Cardiac muscle cell (in vitro differentiated cells and primary cell): Measurements from ENCODE around the gene LMAN1L. TPM values are rescaled to one million over a fixed set of nuclear protein-coding genes. Genes with fewer than 3 reads are reported as not detected.

Experiments used
- DNase-seq, 2 donors: peaks; one replicate each; pipeline versions ENCODE4 v3.0.0 to v3.0.0-alpha.2; 2010 to 2017; ENCODE audit warnings: low read depth in 1 of 2, low spot score in 1 of 2
- H3K27ac ChIP-seq: fragments of 200-600 bp; sonication (generic); 2 replicates; pipeline ENCODE4 v1.5.1; 2016
- H3K27me3 ChIP-seq: fragments of 200-600 bp; sonication (generic); 2 replicates; pipeline ENCODE4 v1.6.0; 2016; ENCODE audit warnings: control low read depth
- H3K36me3 ChIP-seq: fragments of 200-600 bp; sonication (generic); 2 replicates; pipeline ENCODE4 v1.5.1; 2016; ENCODE audit warnings: control low read depth
- H3K4me1 ChIP-seq: fragments of 200-600 bp; sonication (generic); 2 replicates; pipeline ENCODE4 v1.8.1; 2017; ENCODE audit warnings: low read depth, mild to moderate bottlenecking, mixed run types
- H3K4me3 ChIP-seq: fragments of 200-600 bp; sonication (generic); 2 replicates; pipeline ENCODE4 v1.5.1; 2016; ENCODE audit warnings: mild to moderate bottlenecking
- H3K9me3 ChIP-seq: fragments of 200-600 bp; sonication (generic); 2 replicates; pipeline ENCODE4 v1.5.1; 2017; ENCODE audit warnings: low read depth, mild to moderate bottlenecking, control low read depth
- polyA plus RNA-seq: library from polyadenylated mRNA; unstranded; fragments of >200 nt; fragmentation: Nextera tagmentation; extraction: Ambion mirVana; gene quantifications from 2 replicates; pipeline ENCODE4 v1.2.1, GENCODE V29; 2016
- total RNA-seq: library from RNA; depleted of rRNA; stranded (reverse); fragments of >200 nt; gene quantifications from 2 replicates; pipeline ENCODE4 v1.2.3, GENCODE V29; 2016
- TF ChIP-seq, protein P1 (sequence below): IDR thresholded peaks from 2 replicates; pipeline ENCODE4 v1.5.1; 2012; ENCODE audit warnings: low read depth, mild to moderate bottlenecking, low read length

The LMAN1L gene
- total RNA-seq (not detected in 2 replicates), polyA plus RNA-seq (not detected in 2 replicates)

DNA sequence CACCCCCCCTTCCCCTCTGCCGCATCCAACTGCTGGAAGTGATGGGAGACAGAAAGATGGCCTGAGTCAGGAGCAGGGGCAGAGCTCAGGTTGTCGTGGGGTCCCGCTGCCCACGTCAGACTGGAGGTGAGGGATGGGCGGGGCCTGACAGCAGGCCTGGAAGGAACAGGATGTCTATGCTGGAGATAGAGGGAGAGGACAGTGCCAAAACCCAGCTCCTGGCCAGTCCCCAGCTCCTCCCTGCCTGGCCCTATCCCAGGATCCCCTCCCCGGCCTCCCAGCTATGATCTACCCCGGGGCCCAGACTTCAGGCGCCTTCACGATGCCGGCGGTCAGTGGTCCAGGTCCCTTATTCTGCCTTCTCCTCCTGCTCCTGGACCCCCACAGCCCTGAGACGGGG is at the start of gene LMAN1L:
LMAN1L (plus strand) TSS at position 303 of the 400 bp plus-strand sequence; CDS start at position 323, 20 bp downstream.
- Histone ChIP-seq H3K9me3 (no peaks in the 10 kb centered on the region), H3K27me3 (no peaks in the 10 kb centered on the region), H3K36me3 (no peaks in the 10 kb centered on the region), H3K27ac (no peak within 1 kb of the TSS), H3K4me1 (no peaks in the 10 kb centered on the region), H3K4me3 (no peak within 1 kb of the TSS)
- DNase-seq = peak in 1 of 2 donors; percentile 49
- TF ChIP-seq, protein P1, sequence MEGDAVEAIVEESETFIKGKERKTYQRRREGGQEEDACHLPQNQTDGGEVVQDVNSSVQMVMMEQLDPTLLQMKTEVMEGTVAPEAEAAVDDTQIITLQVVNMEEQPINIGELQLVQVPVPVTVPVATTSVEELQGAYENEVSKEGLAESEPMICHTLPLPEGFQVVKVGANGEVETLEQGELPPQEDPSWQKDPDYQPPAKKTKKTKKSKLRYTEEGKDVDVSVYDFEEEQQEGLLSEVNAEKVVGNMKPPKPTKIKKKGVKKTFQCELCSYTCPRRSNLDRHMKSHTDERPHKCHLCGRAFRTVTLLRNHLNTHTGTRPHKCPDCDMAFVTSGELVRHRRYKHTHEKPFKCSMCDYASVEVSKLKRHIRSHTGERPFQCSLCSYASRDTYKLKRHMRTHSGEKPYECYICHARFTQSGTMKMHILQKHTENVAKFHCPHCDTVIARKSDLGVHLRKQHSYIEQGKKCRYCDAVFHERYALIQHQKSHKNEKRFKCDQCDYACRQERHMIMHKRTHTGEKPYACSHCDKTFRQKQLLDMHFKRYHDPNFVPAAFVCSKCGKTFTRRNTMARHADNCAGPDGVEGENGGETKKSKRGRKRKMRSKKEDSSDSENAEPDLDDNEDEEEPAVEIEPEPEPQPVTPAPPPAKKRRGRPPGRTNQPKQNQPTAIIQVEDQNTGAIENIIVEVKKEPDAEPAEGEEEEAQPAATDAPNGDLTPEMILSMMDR = no peak

DNA sequence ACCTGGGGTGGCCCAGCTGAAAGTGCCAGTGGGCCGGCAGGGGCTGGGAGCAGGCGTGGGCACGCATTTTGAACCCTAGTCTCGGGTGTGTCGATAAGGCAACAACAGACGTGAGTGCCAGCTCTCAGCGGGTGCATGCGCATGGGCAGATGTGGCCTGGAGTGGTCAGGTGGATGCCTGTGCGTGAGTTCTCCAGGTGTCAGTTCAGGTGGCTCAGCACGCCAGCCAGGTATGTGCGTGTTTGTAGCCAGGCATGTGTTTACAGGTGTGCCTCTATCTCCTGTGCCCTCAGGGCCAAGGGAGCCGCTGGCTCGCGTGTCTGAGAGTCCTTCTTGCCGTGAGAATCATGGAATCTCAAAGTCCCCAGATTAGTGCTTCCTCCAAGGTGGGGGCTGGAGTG is 49.2 kb upstream of the LMAN1L start:
- Histone ChIP-seq H3K36me3 (no peaks in the 10 kb centered on the region), H3K4me3 (no peak overlapping the region), H3K27me3 (no peaks in the 10 kb centered on the region), H3K4me1 (no peaks in the 10 kb centered on the region), H3K27ac (no peak overlapping the region), H3K9me3 (no peaks in the 10 kb centered on the region)
- no peak for DNase-seq
- TF ChIP-seq, protein P1 = no peak

DNA sequence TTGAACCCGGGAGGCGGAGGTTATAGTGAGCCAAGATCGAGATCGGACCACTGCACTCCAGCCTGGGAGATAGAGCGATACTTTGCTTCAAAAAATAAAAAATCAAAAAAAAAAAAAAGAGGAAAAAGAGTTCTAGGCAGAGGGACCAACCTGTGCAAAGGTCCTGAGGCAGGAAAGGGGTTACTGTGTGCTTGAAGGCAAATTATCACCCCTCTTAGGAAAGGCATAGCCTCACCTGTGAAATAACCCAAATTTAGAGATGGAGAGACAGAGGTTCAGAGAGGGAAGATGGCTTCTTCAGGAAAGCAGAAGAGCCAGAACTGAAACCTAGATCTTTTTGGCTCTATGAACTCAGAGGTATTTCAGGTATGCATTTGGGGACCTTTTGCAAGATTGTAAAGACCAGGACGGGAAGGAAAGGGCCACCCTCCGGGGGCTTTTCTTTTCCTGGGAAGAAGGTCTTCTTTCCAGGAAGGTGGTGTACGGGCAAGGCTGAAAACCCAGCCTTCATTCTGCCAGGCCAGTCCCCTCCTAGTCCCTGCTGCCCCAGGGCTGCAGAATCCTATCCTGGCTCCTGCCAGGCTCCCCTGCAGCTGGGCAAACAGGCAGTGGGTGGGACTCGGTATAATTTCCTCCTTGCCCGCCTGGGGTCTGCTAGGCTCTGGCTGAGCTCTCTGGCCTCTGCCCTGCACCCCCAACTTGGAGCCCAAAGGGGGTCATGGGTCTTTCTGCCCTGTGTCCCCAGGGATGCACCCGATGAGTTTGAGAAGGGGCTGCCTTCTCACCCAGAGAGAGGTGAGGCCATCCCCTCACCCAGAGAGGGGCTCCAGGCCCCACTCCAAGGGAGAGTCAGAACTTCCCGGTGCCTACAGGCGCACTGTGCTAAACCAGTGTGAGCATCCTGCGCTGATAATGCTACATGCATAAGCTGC is 45.2 kb upstream of the LMAN1L start:
- TF ChIP-seq, protein P1 = no peak

DNA sequence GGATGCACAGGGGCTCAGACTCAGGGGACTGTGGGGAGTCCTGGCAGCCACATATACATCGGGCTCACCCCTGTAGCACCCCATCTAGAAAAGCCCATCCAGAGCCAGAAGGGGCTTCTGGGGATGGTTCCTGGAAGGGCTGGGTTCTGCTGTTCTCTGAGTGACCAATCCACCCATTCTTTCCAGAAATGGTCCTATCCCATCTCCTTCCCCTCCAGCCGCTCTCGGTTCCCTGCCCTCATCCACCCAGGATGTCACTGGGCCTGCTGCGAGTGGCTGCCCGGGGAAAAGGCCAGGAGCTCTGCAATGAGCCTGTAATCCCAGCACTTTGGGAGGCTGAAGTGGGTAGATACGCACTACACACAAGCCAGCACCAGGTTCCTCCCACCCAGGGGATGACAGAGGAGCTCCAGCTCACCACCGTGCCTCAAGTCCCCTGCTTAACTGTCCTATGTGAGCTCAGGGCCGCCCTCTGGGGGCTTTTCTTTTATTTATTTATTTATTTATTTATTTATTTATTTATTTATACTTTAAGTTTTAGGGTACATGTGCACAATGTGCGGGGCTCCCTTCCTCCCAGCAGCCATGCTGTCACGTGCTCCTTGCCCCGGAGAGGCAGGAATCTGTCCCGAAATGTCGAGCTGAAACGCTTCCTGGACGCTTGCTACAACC is 44.4 kb upstream of the LMAN1L start:
- Histone ChIP-seq H3K4me1 (no peaks in the 10 kb centered on the region), H3K36me3 (no peaks in the 10 kb centered on the region), H3K27me3 (no peaks in the 10 kb centered on the region), H3K4me3 (no peak overlapping the region), H3K27ac (no peak overlapping the region), H3K9me3 (no peaks in the 10 kb centered on the region)
- TF ChIP-seq, protein P1 = no peak
- DNase-seq = no peak

More for the DNA sequence above, 45.2 kb upstream of the LMAN1L start:
- H3K4me3 ChIP-seq = no peak overlapping the region
- no peaks in the 10 kb centered on the region for H3K27me3 ChIP-seq
- H3K4me1 ChIP-seq = no peaks in the 10 kb centered on the region
- no peak for DNase-seq
- H3K27ac ChIP-seq = no peak overlapping the region
- H3K9me3 ChIP-seq = no peaks in the 10 kb centered on the region
- no peaks in the 10 kb centered on the region for H3K36me3 ChIP-seq

DNA sequence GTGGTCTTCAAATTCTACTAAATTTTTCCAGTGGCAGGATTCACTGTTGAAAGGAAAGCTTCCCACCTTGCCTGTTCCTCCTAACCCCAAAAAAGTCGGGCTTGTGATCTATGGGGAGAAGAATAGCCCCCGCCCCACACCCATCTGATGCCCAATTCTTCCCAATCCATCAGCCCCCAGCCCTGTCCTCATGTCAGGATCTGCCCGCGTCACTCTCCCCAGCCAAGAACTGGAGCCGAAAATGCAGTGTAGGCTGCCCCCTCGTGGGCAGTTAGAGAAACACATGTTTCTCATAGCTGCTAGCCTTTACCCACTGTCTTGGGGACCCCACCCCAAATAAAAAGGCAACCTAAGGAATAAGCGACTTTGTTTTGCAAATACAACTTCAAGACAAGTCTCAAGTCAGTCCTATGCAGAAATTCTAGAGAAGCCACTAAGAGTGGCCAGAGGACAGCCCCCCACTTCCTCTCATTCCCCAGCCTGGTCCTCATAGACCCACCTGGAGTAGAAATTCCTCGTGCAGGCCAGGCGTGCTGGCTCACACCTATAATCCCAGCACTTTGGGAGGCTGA is 43.8 kb upstream of the LMAN1L start:
- TF ChIP-seq, protein P1 = peak; percentile 72
- DNase-seq = peak; percentile 62 to 79
- H3K4me3 ChIP-seq = no peak overlapping the region

More for the DNA sequence above, 43.8 kb upstream of the LMAN1L start:
- Histone ChIP-seq H3K36me3 (no peaks in the 10 kb centered on the region), H3K27ac (no peak overlapping the region), H3K9me3 (no peaks in the 10 kb centered on the region), H3K27me3 (no peaks in the 10 kb centered on the region), H3K4me1 (no peaks in the 10 kb centered on the region)
